ENCODE measurements around the gene CLEC16A. TPM values are rescaled to one million over a fixed set of nuclear protein-coding genes. Genes with fewer than 3 reads are reported as not detected.

Gene CLEC16A
- total RNA-seq, 2 experiments from 2014 or later, result 31.1 to 34.1 TPM

DNA sequence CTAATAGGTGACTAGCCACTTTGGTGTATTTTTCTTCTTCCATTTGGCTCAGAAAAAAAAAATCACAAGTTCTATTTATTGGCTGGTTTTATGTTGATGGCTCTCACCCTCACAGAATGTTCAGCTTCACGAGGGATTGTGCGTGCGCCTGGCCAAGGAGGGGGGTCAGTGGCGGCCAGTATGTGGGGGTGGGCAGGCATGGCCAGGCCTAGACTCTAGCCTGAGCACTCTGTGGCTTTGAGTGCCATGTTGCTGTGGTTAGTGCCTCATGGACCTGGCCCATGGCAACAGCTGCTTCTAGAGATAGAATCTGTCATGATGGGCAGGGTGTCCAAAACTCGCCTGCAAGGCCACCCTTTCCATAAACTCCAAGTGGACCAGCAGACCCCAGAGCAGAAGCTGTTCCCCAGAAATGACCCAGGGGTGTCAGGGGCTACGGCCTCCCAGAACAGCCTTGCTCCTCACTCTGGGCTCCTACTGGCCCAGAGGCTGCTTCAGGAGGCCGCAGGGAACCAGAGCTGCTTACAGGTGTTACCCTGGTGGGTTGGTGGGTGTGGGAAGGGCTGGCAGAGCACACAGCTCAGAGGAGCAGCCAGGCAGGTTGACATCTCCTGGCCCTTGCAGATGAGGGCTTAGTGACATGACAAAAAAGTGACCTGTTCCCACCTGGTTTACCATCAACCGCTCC is 186.8 kb downstream of the CLEC16A start:
- ATAC-seq (ENCODE audit: low read depth) (no peak), DNase-seq (no peak)
- Mint-ChIP-seq H3K4me1 (peaks cover 69% of the 10 kb centered on the region), H3K4me3 (no peak overlapping the region), H3K27me3 (no peaks in the 10 kb centered on the region), H3K9me3 (no peaks in the 10 kb centered on the region), H3K36me3 (peaks cover 56% of the 10 kb centered on the region), H3K27ac (peak overlapping the region; percentile 62)
- POLR2A ChIA-PET, result interaction anchor here (0.6 to 1.5 kb wide), 4 partner anchors 9 to 87 kb away, joined by 3 read pairs; no protein-coding TSS in a partner anchor

DNA sequence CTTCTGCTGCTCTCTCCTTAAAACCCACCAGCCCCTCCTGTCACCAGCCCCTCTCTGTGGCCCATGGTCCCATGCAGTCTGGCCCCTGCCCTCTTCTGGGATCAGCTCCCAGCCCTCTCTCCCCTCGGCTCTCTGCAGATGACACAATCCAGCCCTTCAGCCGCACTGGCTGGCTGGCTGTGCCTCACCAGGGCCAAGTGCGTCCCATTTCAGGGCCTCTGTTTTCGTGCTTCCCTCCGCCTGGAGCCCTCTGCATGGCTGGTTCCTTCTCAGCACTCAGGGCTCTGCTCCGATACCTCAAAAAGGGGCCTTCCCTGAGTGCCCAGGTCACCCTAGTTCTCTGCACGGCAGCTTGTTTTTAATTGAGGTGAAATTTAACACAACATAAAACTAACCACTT is 187.3 kb downstream of the CLEC16A start:
- ATAC-seq (ENCODE audit: low read depth), result no peak

DNA sequence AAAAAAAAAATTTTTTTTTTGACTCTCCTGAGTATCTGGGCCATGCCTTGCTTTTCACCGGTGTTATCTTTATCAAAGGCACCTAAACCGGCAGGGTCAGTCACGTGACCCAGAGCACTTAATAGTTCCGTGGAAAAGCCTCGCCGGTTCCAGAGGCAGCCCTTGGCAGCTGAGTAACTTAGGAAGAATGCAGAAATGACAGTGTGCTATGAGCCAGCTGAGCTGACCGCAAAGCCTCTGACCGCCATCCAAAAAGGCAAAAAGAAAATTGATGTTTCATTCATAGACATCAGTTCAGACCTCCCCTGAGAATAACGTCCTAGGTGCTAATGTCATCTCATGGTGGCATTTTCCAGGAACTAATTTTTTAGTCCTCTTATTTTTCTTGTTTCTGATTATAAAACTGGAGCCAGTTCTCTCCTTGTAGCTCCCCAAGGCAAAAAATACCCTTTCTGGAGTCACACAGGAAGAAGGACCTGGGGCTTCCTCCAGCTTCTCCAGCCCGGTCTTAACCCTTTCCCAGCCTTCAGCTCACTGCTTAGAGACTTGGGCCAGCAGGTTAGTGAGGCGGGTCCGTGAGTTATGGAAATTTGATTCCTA is 189.1 kb downstream of the CLEC16A start:
- Mint-ChIP-seq H3K4me3 (no peak overlapping the region), H3K27ac (no peak overlapping the region), H3K27me3 (no peaks in the 10 kb centered on the region), H3K36me3 (peaks cover 57% of the 10 kb centered on the region), H3K4me1 (peaks cover 75% of the 10 kb centered on the region), H3K9me3 (no peaks in the 10 kb centered on the region)
- ATAC-seq (ENCODE audit: low read depth) (no peak), DNase-seq (no peak)
- POLR2A ChIA-PET, result interaction anchor here (0.6 to 1.5 kb wide), 3 partner anchors 28 to 118 kb away, joined by 3 read pairs; no protein-coding TSS in a partner anchor

More for the DNA sequence above, 187.3 kb downstream of the CLEC16A start:
- H3K27ac Mint-ChIP-seq, result peak overlapping the region; percentile 62
- peaks cover 52% of the 10 kb centered on the region for H3K36me3 Mint-ChIP-seq
- POLR2A ChIA-PET, result interaction anchor here (0.6 to 1.5 kb wide), 4 partner anchors 14 to 87 kb away, joined by 3 read pairs; no protein-coding TSS in a partner anchor
- H3K27me3 Mint-ChIP-seq, result no peaks in the 10 kb centered on the region
- DNase-seq, result no peak
- H3K4me1 Mint-ChIP-seq, result peaks cover 70% of the 10 kb centered on the region
- no peaks in the 10 kb centered on the region for H3K9me3 Mint-ChIP-seq
- H3K4me3 Mint-ChIP-seq, result no peak overlapping the region

DNA sequence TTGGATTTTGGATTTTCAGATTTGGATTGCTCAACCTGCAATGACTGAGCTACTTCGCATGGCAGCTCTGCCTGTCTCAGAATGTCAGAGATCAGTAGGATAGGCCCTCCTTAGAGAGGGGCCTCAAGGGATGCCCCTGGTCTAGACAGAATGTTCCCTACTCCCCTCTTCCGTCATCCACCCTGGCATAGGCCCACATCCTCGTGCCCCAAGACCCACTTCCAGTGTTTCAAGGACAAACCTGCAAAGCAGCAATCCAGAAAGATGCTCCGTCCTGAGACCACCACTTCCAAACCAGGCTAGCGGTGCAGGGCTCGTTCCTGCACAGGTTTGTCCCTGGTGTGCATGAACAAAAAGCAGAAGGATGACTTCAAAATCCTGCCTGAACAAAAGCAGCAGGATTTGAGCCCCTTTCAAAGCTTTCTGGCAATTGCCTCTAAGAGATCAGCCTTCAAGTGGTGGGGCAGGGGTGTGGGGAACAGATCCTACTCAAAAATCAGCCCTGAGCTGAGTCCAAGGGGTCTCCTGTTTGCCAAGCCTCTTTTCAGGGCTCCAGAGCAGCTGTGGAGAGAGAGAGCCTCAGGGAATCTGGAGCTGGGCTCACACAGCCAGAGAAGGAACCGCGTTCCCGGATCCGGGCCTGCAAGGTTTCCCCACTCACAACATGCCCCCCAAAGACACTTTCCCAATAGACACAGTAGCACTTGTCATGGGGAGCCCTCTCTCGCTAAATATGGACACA is 190.5 kb downstream of the CLEC16A start:
- Mint-ChIP-seq H3K27ac (no peak overlapping the region), H3K4me1 (peaks cover 77% of the 10 kb centered on the region), H3K4me3 (no peak overlapping the region), H3K27me3 (no peaks in the 10 kb centered on the region), H3K9me3 (no peaks in the 10 kb centered on the region), H3K36me3 (peaks cover 54% of the 10 kb centered on the region)
- no peak for DNase-seq
- POLR2A ChIA-PET, result interaction anchor here (0.7 to 1.2 kb wide), 5 partner anchors 9 to 117 kb away, joined by 3 to 4 read pairs (median 3); no protein-coding TSS in a partner anchor
- no peak for ATAC-seq (ENCODE audit: low read depth)

DNA sequence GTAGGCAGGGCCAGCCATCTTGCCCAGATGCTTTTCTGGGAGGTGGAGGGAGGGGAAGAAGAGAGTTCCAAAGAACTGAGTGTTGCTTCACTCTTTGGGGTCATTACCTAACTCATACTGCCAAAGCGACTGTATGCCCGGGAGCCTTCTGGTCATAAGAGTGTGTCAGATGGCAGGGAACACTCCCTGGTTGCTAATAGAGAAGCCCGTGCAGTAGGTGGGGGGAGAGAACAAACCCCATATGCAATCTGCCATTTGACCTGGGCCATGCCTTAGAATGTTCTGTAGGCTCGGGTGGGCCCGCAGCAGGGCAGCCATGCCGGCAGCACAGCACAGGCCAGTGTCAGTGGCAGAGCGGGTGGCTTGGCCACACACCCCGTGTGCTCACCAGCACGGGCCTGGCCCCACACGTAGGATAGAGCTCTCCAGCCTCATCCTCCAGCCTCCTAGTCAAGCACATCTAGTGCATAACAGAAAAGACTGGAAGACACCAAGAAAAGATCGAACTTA is 191.2 kb downstream of the CLEC16A start:
- Mint-ChIP-seq H3K4me3 (no peak overlapping the region), H3K36me3 (peaks cover 54% of the 10 kb centered on the region), H3K9me3 (no peaks in the 10 kb centered on the region), H3K27me3 (no peaks in the 10 kb centered on the region), H3K27ac (peak overlapping the region; percentile 48), H3K4me1 (peaks cover 78% of the 10 kb centered on the region)
- DNase-seq (no peak), ATAC-seq (ENCODE audit: low read depth) (no peak)
- POLR2A ChIA-PET, result interaction anchor here (1.1 kb wide), 1 partner anchor 89 kb away, joined by 3 read pairs; no protein-coding TSS in a partner anchor

DNA sequence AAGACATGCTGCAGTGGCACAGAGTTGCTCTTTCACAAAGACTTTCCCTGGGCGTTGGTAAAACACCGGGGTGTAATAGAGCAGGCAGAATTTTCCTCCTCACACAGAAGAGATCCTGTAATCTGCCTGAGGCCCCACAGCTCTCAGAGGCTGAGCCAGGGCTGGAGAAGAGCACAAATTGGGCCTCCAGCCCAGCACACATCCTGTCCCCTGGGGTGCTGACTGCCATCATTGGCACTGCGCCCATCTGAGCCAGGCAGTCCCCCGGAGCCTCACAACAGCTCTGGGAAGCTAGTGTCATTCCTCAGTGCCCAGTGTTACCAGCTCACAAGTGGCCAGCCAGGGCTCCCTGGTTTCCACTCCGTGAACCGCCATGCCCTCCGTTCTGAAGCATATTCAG is 192.2 kb downstream of the CLEC16A start:
- Mint-ChIP-seq H3K4me1 (peaks cover 79% of the 10 kb centered on the region), H3K27ac (no peak overlapping the region), H3K36me3 (peaks cover 51% of the 10 kb centered on the region), H3K9me3 (no peaks in the 10 kb centered on the region), H3K4me3 (no peak overlapping the region), H3K27me3 (no peaks in the 10 kb centered on the region)
- ATAC-seq (ENCODE audit: low read depth), result no peak
- DNase-seq, result no peak
- POLR2A ChIA-PET, result interaction anchor here (0.6 kb wide), 1 partner anchor 88 kb away, joined by 3 read pairs; no protein-coding TSS in a partner anchor

DNA sequence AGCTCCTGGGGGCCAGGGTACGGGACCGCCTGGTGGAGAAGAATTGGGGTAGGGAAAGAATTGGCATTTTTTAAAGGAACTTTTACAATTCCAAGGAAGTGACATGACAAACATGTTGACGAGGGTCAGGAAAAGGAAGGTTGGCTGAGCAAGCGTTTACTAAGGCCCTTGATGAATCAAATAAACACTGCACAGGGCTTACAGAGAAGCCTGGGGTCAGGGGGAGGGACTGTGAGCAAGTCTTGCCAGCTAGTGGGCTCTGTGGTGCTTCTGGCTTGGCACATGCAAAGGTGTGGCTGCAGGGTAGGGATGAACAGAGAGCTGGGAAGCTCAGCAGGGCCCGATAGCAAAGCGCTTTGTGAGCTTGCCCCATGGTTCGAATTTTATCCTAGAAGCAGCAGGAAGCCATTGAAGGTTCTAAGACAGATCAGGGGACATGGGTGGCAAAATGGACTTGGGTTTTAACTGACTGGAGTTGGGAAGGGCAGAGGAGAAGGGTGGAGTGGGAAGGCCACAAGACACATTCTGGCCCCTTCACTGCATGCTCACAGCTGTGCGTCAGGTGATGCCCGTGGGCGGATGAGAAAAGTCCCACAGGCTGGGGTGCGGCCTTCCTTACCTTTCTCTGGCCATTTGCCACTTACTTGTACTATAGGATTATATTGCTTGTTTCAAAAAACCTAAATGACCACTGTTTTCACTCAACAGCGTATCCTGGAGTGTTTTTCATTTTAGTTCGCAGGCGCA is 193.8 kb downstream of the CLEC16A start:
- peaks cover 37% of the 10 kb centered on the region for H3K36me3 Mint-ChIP-seq
- H3K4me3 Mint-ChIP-seq, result peak overlapping the region; percentile 2
- H3K4me1 Mint-ChIP-seq, result peaks cover 77% of the 10 kb centered on the region
- POLR2A ChIA-PET, result interaction anchor here (0.8 to 4.0 kb wide), 6 partner anchors 9 to 118 kb away, joined by 3 to 17 read pairs (median 5); partner anchors contain the start of gene SOCS1
- peak overlapping the region; percentile 93 for H3K27ac Mint-ChIP-seq
- DNase-seq (no peak), ATAC-seq (ENCODE audit: low read depth) (no peak)
- H3K9me3 Mint-ChIP-seq, result no peaks in the 10 kb centered on the region
- no peaks in the 10 kb centered on the region for H3K27me3 Mint-ChIP-seq

DNA sequence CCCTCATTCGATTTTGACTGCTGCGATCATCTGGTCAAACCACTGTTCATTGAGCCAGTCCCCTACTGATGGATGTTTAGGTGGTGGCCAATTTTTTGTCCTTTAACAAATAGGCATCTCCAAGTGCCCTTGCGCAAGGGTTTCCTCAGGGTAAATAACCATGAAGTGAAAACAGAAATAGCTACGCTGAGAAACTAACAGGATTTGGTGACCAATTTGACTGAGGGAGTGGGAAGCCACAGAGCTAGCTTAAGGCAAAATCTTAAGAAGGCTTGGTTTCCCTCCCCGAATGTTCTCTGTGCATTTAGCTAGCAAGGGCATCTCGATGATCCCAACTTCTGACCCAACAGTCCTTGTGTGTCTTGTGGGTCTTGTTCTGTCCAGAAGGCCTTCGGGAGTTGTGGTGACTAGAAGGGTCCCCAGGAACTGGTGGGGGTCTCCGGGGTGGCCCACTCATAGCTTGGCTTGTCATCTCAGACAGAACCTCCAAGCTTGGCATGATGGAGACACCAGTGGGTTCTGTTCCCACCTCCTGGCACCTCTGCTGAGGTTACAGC is 194.5 kb downstream of the CLEC16A start:
- peak overlapping the region; percentile 93 for H3K27ac Mint-ChIP-seq
- peak overlapping the region; percentile 37 for H3K4me3 Mint-ChIP-seq
- H3K4me1 Mint-ChIP-seq, result peaks cover 77% of the 10 kb centered on the region
- H3K27me3 Mint-ChIP-seq, result no peaks in the 10 kb centered on the region
- H3K36me3 Mint-ChIP-seq, result peaks cover 33% of the 10 kb centered on the region
- POLR2A ChIA-PET, result interaction anchor here (0.8 to 4.0 kb wide), 10 partner anchors 10 to 117 kb away, joined by 3 to 17 read pairs (median 4); partner anchors contain the start of gene SOCS1
- DNase-seq, result no peak
- H3K9me3 Mint-ChIP-seq, result no peaks in the 10 kb centered on the region
- no peak for ATAC-seq (ENCODE audit: low read depth)

DNA sequence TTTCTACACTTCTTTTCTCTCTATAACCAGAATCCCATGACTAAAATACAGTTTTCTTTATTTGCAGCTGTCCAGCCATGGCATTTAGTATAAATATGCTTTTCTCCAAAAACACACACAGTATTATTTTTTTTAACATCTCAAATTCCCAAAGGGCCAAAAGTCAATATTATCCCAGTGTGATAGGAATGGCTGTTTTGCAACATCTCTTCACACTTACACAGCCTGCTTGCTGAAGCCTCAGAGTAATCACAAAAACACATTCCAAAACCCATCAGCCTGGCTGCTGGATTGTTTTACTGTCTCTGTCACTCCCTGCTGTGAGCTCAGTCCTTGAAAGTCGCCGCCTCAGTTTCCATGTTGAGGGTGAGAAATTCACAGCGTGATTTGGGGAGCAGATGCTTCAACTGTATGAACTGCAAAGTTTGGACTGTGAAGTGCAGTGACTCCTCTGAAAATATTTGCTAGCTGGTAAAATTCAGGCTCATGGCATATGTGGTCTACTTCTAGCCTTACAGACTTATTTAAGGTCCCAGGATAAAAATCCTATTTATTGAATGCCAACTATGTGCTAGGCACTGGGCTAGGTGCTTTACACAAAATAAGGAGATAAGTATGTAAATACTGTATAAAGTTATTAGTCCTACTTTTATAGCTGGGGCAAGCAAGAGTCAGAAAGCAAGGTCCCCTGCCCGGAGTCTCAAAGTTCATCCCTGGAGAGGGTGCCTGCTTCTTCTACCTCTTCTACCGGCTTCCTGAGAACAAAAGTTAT is 195.1 kb downstream of the CLEC16A start:
- H3K9me3 Mint-ChIP-seq, result no peaks in the 10 kb centered on the region
- ATAC-seq (ENCODE audit: low read depth) (no peak), DNase-seq (no peak)
- H3K27me3 Mint-ChIP-seq, result no peaks in the 10 kb centered on the region
- POLR2A ChIA-PET, result interaction anchor here (0.8 to 4.0 kb wide), 17 partner anchors 9 to 116 kb away, joined by 3 to 17 read pairs (median 4); partner anchors contain the start of gene SOCS1
- H3K36me3 Mint-ChIP-seq, result peaks cover 30% of the 10 kb centered on the region
- peak overlapping the region; percentile 93 for H3K27ac Mint-ChIP-seq
- peak overlapping the region; percentile 37 for H3K4me3 Mint-ChIP-seq
- peaks cover 78% of the 10 kb centered on the region for H3K4me1 Mint-ChIP-seq

DNA sequence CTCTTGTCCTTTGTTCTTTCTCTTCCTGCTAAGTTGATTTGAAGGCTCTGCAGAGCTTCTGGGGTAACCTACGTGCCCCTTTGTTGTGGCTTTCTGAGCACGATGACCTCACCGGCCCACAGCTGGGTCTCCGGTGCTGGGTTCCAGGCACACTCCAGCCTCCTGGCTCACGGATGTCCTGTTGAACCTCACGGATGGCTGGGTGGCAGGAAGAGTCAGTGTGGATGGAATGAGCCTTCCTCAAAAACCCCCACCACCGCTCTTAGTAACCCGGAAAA is 195.7 kb downstream of the CLEC16A start:
- no peaks in the 10 kb centered on the region for H3K9me3 Mint-ChIP-seq
- ATAC-seq (ENCODE audit: low read depth) (peak; percentile 87), DNase-seq (peak; percentile 70)
- peak overlapping the region; percentile 93 for H3K27ac Mint-ChIP-seq
- POLR2A ChIA-PET, result interaction anchor here (0.8 to 4.0 kb wide), 14 partner anchors 10 to 116 kb away, joined by 3 to 17 read pairs (median 5); partner anchors contain the start of gene SOCS1
- peak overlapping the region; percentile 37 for H3K4me3 Mint-ChIP-seq
- H3K36me3 Mint-ChIP-seq, result peaks cover 26% of the 10 kb centered on the region
- no peaks in the 10 kb centered on the region for H3K27me3 Mint-ChIP-seq
- H3K4me1 Mint-ChIP-seq, result peaks cover 74% of the 10 kb centered on the region

DNA sequence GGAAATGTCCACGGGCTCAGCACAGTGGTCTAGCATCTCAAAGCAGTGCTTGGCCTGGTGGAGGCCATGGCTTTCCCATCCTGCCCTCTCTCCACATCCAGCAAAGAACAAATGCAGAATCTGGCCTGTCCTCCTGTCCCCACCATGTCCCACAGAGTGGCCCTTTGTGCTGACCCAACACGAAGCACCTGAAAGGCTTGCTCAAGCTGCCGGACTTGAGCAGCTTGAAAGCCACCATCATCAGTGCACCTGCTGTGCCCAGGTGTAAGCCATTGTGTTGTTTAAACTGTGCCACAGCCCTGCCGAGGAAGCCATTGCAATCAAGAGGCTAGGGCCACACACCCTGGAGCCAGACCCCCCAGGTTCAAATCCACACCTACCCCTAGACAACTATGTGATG is 196.1 kb downstream of the CLEC16A start:
- POLR2A ChIA-PET, result interaction anchor here (0.5 to 4.0 kb wide), 14 partner anchors 10 to 115 kb away, joined by 3 to 17 read pairs (median 4); partner anchors contain the start of gene SOCS1
- no peaks in the 10 kb centered on the region for H3K9me3 Mint-ChIP-seq
- no peaks in the 10 kb centered on the region for H3K27me3 Mint-ChIP-seq
- DNase-seq (no peak), ATAC-seq (ENCODE audit: low read depth) (no peak)
- peaks cover 23% of the 10 kb centered on the region for H3K36me3 Mint-ChIP-seq
- H3K27ac Mint-ChIP-seq, result peak overlapping the region; percentile 93
- peak overlapping the region; percentile 37 for H3K4me3 Mint-ChIP-seq
- peaks cover 74% of the 10 kb centered on the region for H3K4me1 Mint-ChIP-seq
